ENCODE measurements around the gene TRIM17. TPM values are rescaled to one million over a fixed set of nuclear protein-coding genes. Genes with fewer than 3 reads are reported as not detected.

TRIM17 gene
- polyA plus RNA-seq, 1 donor (not counting 4 experiments of a cell fraction or from before 2014, with no cell fraction given): 0.24 TPM

DNA sequence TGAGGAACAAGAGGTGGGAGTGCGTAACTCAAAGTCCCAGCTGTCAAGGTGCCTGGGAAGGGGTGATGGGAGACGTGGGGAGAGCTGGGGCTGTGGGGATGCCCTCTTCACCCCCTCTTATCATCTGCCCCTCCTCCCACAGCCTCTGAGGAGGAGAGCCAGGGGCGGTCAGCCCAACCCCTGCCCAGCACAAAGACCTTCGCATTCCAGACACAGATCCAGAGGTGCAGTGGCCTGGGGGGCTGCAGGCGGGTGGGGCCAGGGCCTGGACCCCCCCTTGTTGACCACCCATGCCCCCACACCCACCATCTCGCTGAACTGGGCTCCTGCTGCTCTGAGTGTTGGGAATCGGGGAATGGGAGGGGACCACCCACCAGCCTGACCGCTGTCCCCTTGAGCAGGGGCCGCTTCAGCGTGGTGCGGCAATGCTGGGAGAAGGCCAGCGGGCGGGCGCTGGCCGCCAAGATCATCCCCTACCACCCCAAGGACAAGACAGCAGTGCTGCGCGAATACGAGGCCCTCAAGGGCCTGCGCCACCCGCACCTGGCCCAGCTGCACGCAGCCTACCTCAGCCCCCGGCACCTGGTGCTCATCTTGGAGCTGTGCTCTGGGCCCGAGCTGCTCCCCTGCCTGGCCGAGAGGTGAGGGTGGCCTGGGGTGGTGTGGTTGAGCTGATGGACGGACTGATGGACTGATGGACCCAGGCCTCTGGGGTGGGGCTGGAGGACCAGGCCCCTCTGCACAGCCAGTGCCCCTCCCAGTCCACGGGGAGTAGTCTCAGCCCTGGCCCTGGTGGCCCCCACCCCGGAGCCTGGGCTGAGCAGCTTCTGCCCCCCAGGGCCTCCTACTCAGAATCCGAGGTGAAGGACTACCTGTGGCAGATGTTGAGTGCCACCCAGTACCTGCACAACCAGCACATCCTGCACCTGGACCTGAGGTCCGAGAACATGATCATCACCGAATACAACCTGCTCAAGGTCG lies 39.7 kb downstream of the TRIM17 start:
- no peak overlapping the region for H3K4me2 ChIP-seq (ENCODE audit: control insufficient read depth, extremely low read depth, insufficient read depth, low read depth, low read length)
- TF ChIP-seq, protein P1, sequence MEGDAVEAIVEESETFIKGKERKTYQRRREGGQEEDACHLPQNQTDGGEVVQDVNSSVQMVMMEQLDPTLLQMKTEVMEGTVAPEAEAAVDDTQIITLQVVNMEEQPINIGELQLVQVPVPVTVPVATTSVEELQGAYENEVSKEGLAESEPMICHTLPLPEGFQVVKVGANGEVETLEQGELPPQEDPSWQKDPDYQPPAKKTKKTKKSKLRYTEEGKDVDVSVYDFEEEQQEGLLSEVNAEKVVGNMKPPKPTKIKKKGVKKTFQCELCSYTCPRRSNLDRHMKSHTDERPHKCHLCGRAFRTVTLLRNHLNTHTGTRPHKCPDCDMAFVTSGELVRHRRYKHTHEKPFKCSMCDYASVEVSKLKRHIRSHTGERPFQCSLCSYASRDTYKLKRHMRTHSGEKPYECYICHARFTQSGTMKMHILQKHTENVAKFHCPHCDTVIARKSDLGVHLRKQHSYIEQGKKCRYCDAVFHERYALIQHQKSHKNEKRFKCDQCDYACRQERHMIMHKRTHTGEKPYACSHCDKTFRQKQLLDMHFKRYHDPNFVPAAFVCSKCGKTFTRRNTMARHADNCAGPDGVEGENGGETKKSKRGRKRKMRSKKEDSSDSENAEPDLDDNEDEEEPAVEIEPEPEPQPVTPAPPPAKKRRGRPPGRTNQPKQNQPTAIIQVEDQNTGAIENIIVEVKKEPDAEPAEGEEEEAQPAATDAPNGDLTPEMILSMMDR (optimal IDR thresholded peaks at IDR 0.05 in 1 of 3, IDR thresholded peaks at IDR 0.05 in 1 of 3, conservative IDR thresholded peaks at IDR 0.05 in 1 of 3; ENCODE audit: extremely low read depth in 1 of 3, insufficient read depth in 2 of 3, low read length in 3 of 3): no peak
- TF ChIP-seq EZH2 (IDR thresholded peaks at IDR 0.05; ENCODE audit: low read length): no peak
- dilution Hi-C loops (cut with MboI; ENCODE audit: extremely low pct_ligation_motif_present, low sequenced_read_pairs): no loop called here

DNA sequence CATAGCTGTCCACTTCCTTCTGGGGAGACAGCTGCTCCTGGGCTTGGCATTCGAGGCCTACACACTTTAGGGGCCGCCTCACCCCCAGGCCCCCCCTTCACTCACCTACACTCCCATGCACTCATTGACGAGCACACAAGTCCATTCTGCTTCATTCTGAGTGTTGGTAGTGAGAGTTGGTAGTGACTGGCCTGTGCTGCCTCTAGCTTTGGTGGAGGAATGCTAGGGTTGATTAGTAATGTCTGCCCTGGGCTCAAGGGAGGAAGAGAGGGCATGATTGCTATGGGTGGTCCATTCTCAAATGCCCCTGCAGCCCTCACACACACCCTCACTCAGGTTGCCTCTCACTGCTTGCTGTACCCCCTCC lies 40.4 kb downstream of the TRIM17 start:
- H4K20me1 ChIP-seq (ENCODE audit: control insufficient read depth, extremely low read depth, insufficient read depth, low read length): no peaks in the 10 kb centered on the region
- no peaks in the 10 kb centered on the region for H3K79me2 ChIP-seq (ENCODE audit: control insufficient read depth, insufficient read depth, low read length)
- no peaks in the 10 kb centered on the region for H3K9me1 ChIP-seq (ENCODE audit: control insufficient read depth, extremely low read depth, insufficient read depth, low read length)
- dilution Hi-C loops (cut with MboI; ENCODE audit: extremely low pct_ligation_motif_present, low sequenced_read_pairs): no loop called here
- peaks cover 16% of the 10 kb centered on the region for H3K27me3 ChIP-seq (ENCODE audit: control insufficient read depth, extremely low read depth, insufficient read depth, low read length)
- no peak overlapping the region for H3K4me2 ChIP-seq (ENCODE audit: control insufficient read depth, extremely low read depth, insufficient read depth, low read depth, low read length)
- DNase-seq (ENCODE audit: low read depth, low spot score): no peak
- TF ChIP-seq, protein P1 (optimal IDR thresholded peaks at IDR 0.05 in 1 of 3, IDR thresholded peaks at IDR 0.05 in 1 of 3, conservative IDR thresholded peaks at IDR 0.05 in 1 of 3; ENCODE audit: extremely low read depth in 1 of 3, insufficient read depth in 2 of 3, low read length in 3 of 3): no peak
- TF ChIP-seq EZH2 (IDR thresholded peaks at IDR 0.05; ENCODE audit: low read length): no peak
- H3K27ac ChIP-seq (ENCODE audit: control insufficient read depth, insufficient read depth, low read length): no peak overlapping the region
- H3K4me3 ChIP-seq (ENCODE audit: control insufficient read depth in 2 of 3, extremely low read depth in 1 of 3, insufficient read depth in 2 of 3, low read depth in 1 of 3, low read length in 3 of 3): no peak overlapping the region
- H3K9ac ChIP-seq (ENCODE audit: control insufficient read depth, extremely low read depth, insufficient read depth, low read length): no peak overlapping the region
- H3K9me3 ChIP-seq (ENCODE audit: control insufficient read depth, low read depth, low read length): no peaks in the 10 kb centered on the region
- H3K36me3 ChIP-seq (ENCODE audit: control insufficient read depth in 2 of 2, extremely low read depth in 1 of 2, insufficient read depth in 2 of 2, low read length in 2 of 2): no peaks in the 10 kb centered on the region
- no peak for FAIRE-seq
- peaks cover 2% of the 10 kb centered on the region for H3K4me1 ChIP-seq (ENCODE audit: control insufficient read depth, extremely low read depth, insufficient read depth, low read length)
- H2AFZ ChIP-seq (ENCODE audit: control insufficient read depth, low read length): no peak overlapping the region

More for the DNA sequence above, 39.7 kb downstream of the TRIM17 start:
- FAIRE-seq (no peak), DNase-seq (ENCODE audit: low read depth, low spot score) (no peak)
- no peaks in the 10 kb centered on the region for H3K36me3 ChIP-seq (ENCODE audit: control insufficient read depth in 2 of 2, extremely low read depth in 1 of 2, insufficient read depth in 2 of 2, low read length in 2 of 2)
- H3K27ac ChIP-seq (ENCODE audit: control insufficient read depth, insufficient read depth, low read length): no peak overlapping the region
- H4K20me1 ChIP-seq (ENCODE audit: control insufficient read depth, extremely low read depth, insufficient read depth, low read length): no peaks in the 10 kb centered on the region
- H3K9ac ChIP-seq (ENCODE audit: control insufficient read depth, extremely low read depth, insufficient read depth, low read length): no peak overlapping the region
- H3K4me3 ChIP-seq (ENCODE audit: control insufficient read depth in 2 of 3, extremely low read depth in 1 of 3, insufficient read depth in 2 of 3, low read depth in 1 of 3, low read length in 3 of 3): no peak overlapping the region
- no peaks in the 10 kb centered on the region for H3K9me1 ChIP-seq (ENCODE audit: control insufficient read depth, extremely low read depth, insufficient read depth, low read length)
- H3K27me3 ChIP-seq (ENCODE audit: control insufficient read depth, extremely low read depth, insufficient read depth, low read length): peaks cover 9% of the 10 kb centered on the region
- H3K9me3 ChIP-seq (ENCODE audit: control insufficient read depth, low read depth, low read length): no peaks in the 10 kb centered on the region
- no peaks in the 10 kb centered on the region for H3K79me2 ChIP-seq (ENCODE audit: control insufficient read depth, insufficient read depth, low read length)
- H3K4me1 ChIP-seq (ENCODE audit: control insufficient read depth, extremely low read depth, insufficient read depth, low read length): peaks cover 2% of the 10 kb centered on the region
- no peak overlapping the region for H2AFZ ChIP-seq (ENCODE audit: control insufficient read depth, low read length)
